ENCODE measurements around the gene KCNAB2.

The KCNAB2 gene

GRCh38 chr1:6144175-6144574, 98.5 kb downstream of the KCNAB2 start:
- no peak for DNase-seq
- Histone ChIP-seq H3K4me3 (ENCODE audit: low read depth, low read length) (no peak overlapping the region), H3K9me3 (ENCODE audit: severe bottlenecking) (no peaks in the 10 kb centered on the region), H3K27ac (no peak overlapping the region), H3K36me3 (peaks cover under 1% of the 10 kb centered on the region; the same call in 1 of the 2 replicates), H3K27me3 (ENCODE audit: insufficient read depth, low read depth, severe bottlenecking) (no peaks in the 10 kb centered on the region)
- TF ChIP-seq CTCF (IDR thresholded peaks at IDR 0.05; ENCODE audit: low read depth, low read length), result no peak

- Histone ChIP-seq H3K4me3 (ENCODE audit: low read depth, low read length) (no peak overlapping the region), H3K36me3 (peaks cover 4% of the 10 kb centered on the region), H3K9me3 (ENCODE audit: severe bottlenecking) (no peaks in the 10 kb centered on the region), H3K27ac (no peak overlapping the region), H3K27me3 (ENCODE audit: insufficient read depth, low read depth, severe bottlenecking) (no peaks in the 10 kb centered on the region)
- no peak for TF ChIP-seq CTCF (IDR thresholded peaks at IDR 0.05; ENCODE audit: low read depth, low read length)
- no peak for DNase-seq
Measured at GRCh38 chr1:6144647-6145395, 99.1 kb downstream of the KCNAB2 start.

GRCh38 chr1:6145396-6145750, 99.7 kb downstream of the KCNAB2 start:
- Histone ChIP-seq H3K27me3 (ENCODE audit: insufficient read depth, low read depth, severe bottlenecking) (no peaks in the 10 kb centered on the region), H3K27ac (no peak overlapping the region), H3K36me3 (peaks cover 9% of the 10 kb centered on the region), H3K4me3 (ENCODE audit: low read depth, low read length) (no peak overlapping the region), H3K9me3 (ENCODE audit: severe bottlenecking) (no peaks in the 10 kb centered on the region)
- no peak for TF ChIP-seq CTCF (IDR thresholded peaks at IDR 0.05; ENCODE audit: low read depth, low read length)
- no peak for DNase-seq

- H3K9me3 ChIP-seq (ENCODE audit: severe bottlenecking), result no peaks in the 10 kb centered on the region
- TF ChIP-seq CTCF (IDR thresholded peaks at IDR 0.05; ENCODE audit: low read depth, low read length), result no peak
- H3K4me3 ChIP-seq (ENCODE audit: low read depth, low read length), result no peak overlapping the region
- DNase-seq, result no peak
- H3K27me3 ChIP-seq (ENCODE audit: insufficient read depth, low read depth, severe bottlenecking), result no peaks in the 10 kb centered on the region
- no peak overlapping the region for H3K27ac ChIP-seq
- peaks cover 10% of the 10 kb centered on the region for H3K36me3 ChIP-seq
Measured at GRCh38 chr1:6145864-6146410, 100.2 kb downstream of the KCNAB2 start.

GRCh38 chr1:6148497-6149241, 103.0 kb downstream of the KCNAB2 start:
- Histone ChIP-seq H3K9me3 (ENCODE audit: severe bottlenecking) (no peaks in the 10 kb centered on the region), H3K27me3 (ENCODE audit: insufficient read depth, low read depth, severe bottlenecking) (no peaks in the 10 kb centered on the region), H3K27ac (no peak overlapping the region), H3K36me3 (peaks cover 17% of the 10 kb centered on the region), H3K4me3 (ENCODE audit: low read depth, low read length) (no peak overlapping the region)
- no peak for TF ChIP-seq CTCF (IDR thresholded peaks at IDR 0.05; ENCODE audit: low read depth, low read length)
- DNase-seq, result no peak

All from WERI-Rb-1 (cell line).